Right lobe of liver (tissue), 4 donors: Measurements from ENCODE around the gene SSC5D.

Source experiments
- CTCF ChIP-seq, 4 donors: fragments of 200-600 bp in 3 of 4; fragments of 450-650 bp in 1 of 4; IDR thresholded peaks; one replicate each; pipeline versions ENCODE4 v1.5.1 to v1.8.0; 2016 to 2022; ENCODE audit warnings: antibody characterized with exemption in 4 of 4, mild to moderate bottlenecking in 2 of 4
- POLR2A ChIP-seq: fragments of 450-650 bp; IDR thresholded peaks from one replicate; pipeline ENCODE4 v1.6.1; 2017; ENCODE audit warnings: antibody characterized with exemption, mild to moderate bottlenecking
- donor health status: DM: no; HTN: no; CAD: no.
- donor health status: DM: no; HTN: no; CAD: no.
- donor health status: DM: no; HTN: yes; CAD: no.

GRCh38 chr19:55442372-55442961 is 45.8 kb upstream of the SSC5D start:
- TF ChIP-seq CTCF (IDR thresholded peaks at IDR 0.05) (no peak), POLR2A (no peak)
